Left lung (tissue), 10 donors: ENCODE results near the gene LDLRAD3. TPM values are rescaled to one million over a fixed set of nuclear protein-coding genes. Genes with fewer than 3 reads are reported as not detected.
"Not testable (repeated sequence)": the region's sequence is repeated elsewhere in the genome, so short reads cannot be mapped to it uniquely, and the experiment has no call there.

ENCODE experiments used
- ATAC-seq: fragments of 200-7000 bp; cut with Tn5 transposase; one replicate; pipeline ENCODE4 v1.9.1; 2020; ENCODE audit warnings: moderate library complexity
- DNase-seq, 4 donors: peaks; one replicate each; pipeline ENCODE4 v3.0.0-alpha.2; 2013 to 2020
- H3K27ac ChIP-seq, 2 donors: fragments of 200-600 bp; sonication (generic) in 1 of 2; one replicate each; pipeline versions ENCODE4 v1.5.0 to v1.8.0; 2020 to 2021
- H3K27me3 ChIP-seq, 2 donors: fragments of 200-600 bp; sonication (generic) in 1 of 2; one replicate each; pipeline versions ENCODE4 v1.5.0 to v1.8.0; 2020 to 2021
- H3K36me3 ChIP-seq, 2 donors: fragments of 200-600 bp; sonication (generic) in 1 of 2; one replicate each; pipeline versions ENCODE4 v1.5.0 to v1.8.0; 2020 to 2021
- H3K4me1 ChIP-seq, 2 donors: fragments of 200-600 bp; one replicate each; pipeline ENCODE4 v1.8.0; 2021
- H3K4me3 ChIP-seq, 2 donors: fragments of 200-600 bp; sonication (generic) in 1 of 2; one replicate each; pipeline versions ENCODE4 v1.5.0 to v1.8.0; 2020 to 2021; ENCODE audit warnings: mild to moderate bottlenecking in 1 of 2
- H3K9me3 ChIP-seq, 2 donors: fragments of 200-600 bp; sonication (generic) in 1 of 2; one replicate each; pipeline versions ENCODE4 v1.5.0 to v1.8.0; 2020 to 2021
- intact Hi-C, 2 donors: fragments of 100-400 bp; cut with DNase I; formaldehyde crosslinking; loops; one replicate each; pipeline versions ENCODE4 v1.11.2 to v1.14.2; 2022
- polyA plus RNA-seq, 6 donors: library from polyadenylated mRNA; unstranded; fragments of 120-200 nt; gene quantifications; one replicate each; pipeline ENCODE4 v1.2.1, GENCODE V29; 2013; ENCODE audit not compliant: insufficient read length in 6 of 6
- total RNA-seq, 2 donors: library from RNA; stranded (reverse); fragmentation: NEBNext Ultra II Directional; extraction: Animal tissue kit (Norgen Biotek cat#: 25700); gene quantifications; one replicate each; pipeline ENCODE4 v1.2.1, GENCODE V29; 2021
- TF ChIP-seq, protein P1 (sequence below), 2 donors: fragments of 200-600 bp; sonication (generic) in 1 of 2; IDR thresholded peaks; one replicate each; pipeline versions ENCODE4 v1.5.0 to v1.8.0; 2021; ENCODE audit warnings: antibody characterized with exemption in 2 of 2
- donor health status: DM: no; HTN: yes; CAD: no.
- donor health status: DM: no; HTN: no; CAD: no.

Gene LDLRAD3
- total and polyA plus RNA-seq, 8 donors: 7.1 to 18.2 (median 16.8) TPM

DNA sequence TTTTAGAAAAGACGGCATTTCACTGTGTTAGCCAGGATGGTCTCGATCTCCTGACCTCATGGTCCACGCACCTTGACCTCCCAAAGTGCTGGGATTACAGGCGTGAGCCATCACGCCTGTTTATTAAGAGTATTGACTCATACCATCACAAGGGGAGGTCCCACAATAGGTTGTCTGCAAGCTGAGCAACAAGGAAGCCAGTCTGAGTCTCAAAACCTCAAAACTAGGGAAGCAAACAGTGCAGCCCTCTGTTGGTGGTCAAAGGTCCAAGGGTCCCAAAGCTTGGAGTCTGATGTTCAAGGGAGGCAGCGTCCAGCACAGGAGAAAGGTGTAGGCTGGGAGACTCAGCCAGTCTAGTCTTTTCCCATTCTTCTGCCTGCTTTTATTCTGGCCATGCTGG, 32.8 kb upstream of the LDLRAD3 start:
- no peaks in the 10 kb centered on the region for H3K9me3 ChIP-seq
- DNase-seq: no peak
- no peak overlapping the region for H3K27ac ChIP-seq
- no peak overlapping the region for H3K4me3 ChIP-seq
- TF ChIP-seq, protein P1, sequence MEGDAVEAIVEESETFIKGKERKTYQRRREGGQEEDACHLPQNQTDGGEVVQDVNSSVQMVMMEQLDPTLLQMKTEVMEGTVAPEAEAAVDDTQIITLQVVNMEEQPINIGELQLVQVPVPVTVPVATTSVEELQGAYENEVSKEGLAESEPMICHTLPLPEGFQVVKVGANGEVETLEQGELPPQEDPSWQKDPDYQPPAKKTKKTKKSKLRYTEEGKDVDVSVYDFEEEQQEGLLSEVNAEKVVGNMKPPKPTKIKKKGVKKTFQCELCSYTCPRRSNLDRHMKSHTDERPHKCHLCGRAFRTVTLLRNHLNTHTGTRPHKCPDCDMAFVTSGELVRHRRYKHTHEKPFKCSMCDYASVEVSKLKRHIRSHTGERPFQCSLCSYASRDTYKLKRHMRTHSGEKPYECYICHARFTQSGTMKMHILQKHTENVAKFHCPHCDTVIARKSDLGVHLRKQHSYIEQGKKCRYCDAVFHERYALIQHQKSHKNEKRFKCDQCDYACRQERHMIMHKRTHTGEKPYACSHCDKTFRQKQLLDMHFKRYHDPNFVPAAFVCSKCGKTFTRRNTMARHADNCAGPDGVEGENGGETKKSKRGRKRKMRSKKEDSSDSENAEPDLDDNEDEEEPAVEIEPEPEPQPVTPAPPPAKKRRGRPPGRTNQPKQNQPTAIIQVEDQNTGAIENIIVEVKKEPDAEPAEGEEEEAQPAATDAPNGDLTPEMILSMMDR (IDR thresholded peaks at IDR 0.05): no peak
- ATAC-seq: no peak
- peaks cover 0 to 17% of the 10 kb centered on the region in 2 donors for H3K4me1 ChIP-seq
- no peaks in the 10 kb centered on the region for H3K27me3 ChIP-seq
- H3K36me3 ChIP-seq: no peaks in the 10 kb centered on the region
- intact Hi-C loops: no loop called here

DNA sequence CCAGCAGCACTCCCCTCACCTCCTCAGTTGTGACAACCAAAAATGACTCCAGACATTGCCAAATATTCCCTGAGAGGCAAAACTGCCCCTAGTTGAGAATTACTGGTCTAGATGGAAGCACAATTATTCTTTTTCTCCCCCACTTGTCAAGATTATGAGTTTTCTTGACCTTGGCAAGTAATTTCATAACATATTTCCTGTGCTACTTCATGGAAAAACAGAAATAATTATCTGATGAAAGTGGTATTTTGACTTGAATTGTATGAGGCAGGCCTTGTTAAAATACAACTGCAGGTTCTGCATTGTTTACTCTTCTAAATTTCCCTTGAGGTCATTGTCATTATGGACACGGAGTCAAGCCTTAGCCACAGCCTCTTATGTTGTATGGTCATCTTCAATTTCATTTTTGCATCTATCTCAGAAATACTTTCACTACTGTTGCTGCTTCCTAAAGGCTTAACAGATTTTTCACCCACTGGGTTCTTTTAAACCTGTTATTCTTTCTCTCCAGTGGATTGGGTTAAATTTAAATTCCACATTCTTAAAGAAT, 32.2 kb upstream of the LDLRAD3 start:
- Histone ChIP-seq H3K9me3 (no peaks in the 10 kb centered on the region), H3K36me3 (no peaks in the 10 kb centered on the region), H3K27ac (no peak overlapping the region), H3K4me1 (peaks cover 0 to 13% of the 10 kb centered on the region in 2 donors), H3K27me3 (no peaks in the 10 kb centered on the region), H3K4me3 (no peak overlapping the region)
- DNase-seq (no peak), ATAC-seq (no peak)
- intact Hi-C loops: no loop called here
- TF ChIP-seq, protein P1 (IDR thresholded peaks at IDR 0.05): no peak

DNA sequence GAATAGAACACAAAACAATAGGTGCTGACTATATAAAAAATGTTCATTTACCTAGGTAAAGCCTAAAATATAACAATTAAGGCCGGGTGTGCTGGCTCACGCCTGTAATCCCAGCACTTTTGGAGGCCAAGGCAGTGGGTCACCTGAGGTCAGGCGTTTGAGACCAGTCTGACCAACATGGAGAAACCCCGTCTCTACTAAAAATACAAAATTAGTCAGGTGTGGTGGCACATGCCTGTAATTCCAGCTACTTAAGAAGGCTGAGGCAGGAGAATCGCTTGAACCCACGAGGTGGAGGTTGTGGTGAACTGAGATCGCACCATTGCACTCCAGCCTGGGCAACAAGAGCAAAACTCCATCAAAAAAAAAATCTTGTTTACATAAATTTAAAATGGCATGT, 31.4 kb upstream of the LDLRAD3 start:
- ATAC-seq, intact Hi-C loops, DNase-seq, H3K27ac ChIP-seq, H3K36me3 ChIP-seq, H3K4me3 ChIP-seq, H3K27me3 ChIP-seq, H3K9me3 ChIP-seq: not testable (repeated sequence)
- H3K4me1 ChIP-seq: peaks cover 0 to 12% of the 10 kb centered on the region in 2 donors

DNA sequence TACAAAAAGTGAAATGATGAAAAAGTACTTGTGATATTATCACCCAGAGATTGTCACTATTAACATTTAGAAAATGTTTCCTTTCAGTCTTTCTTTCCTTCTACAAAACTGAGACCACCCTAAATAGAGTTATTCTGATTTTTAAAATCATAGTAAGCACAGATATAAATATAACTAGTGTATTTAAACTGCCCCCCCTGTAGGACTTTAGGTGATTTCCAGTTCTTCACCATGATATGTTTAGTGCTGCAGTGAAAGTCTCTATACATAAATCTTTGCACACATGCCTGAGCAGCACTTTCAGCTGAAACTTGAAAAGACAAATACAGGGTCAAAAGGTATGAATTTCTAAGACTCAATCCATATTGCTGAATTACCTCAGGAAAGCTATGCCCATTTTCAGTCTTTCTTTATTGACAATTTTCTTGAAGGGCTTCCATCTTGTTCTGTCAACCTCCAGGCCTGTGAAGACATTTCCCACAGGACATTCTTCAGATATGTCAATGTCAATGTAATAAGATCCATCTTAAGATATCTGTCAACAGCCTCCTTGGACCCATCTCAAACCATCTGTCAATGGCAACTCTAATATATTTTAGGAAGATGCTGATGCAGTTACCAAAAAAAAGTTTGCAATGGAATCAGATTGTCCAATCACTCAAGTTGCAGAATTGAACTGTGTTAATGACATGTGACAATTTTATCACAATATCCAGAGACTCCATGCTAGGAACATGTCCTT, 30.8 kb upstream of the LDLRAD3 start:
- H3K4me1 ChIP-seq: peaks cover 0 to 6% of the 10 kb centered on the region in 2 donors
- no peak for DNase-seq
- no peaks in the 10 kb centered on the region for H3K27me3 ChIP-seq
- no peak overlapping the region for H3K4me3 ChIP-seq
- no peaks in the 10 kb centered on the region for H3K9me3 ChIP-seq
- H3K36me3 ChIP-seq: no peaks in the 10 kb centered on the region
- intact Hi-C loops: no loop called here
- TF ChIP-seq, protein P1 (IDR thresholded peaks at IDR 0.05): no peak
- ATAC-seq: no peak
- no peak overlapping the region for H3K27ac ChIP-seq

DNA sequence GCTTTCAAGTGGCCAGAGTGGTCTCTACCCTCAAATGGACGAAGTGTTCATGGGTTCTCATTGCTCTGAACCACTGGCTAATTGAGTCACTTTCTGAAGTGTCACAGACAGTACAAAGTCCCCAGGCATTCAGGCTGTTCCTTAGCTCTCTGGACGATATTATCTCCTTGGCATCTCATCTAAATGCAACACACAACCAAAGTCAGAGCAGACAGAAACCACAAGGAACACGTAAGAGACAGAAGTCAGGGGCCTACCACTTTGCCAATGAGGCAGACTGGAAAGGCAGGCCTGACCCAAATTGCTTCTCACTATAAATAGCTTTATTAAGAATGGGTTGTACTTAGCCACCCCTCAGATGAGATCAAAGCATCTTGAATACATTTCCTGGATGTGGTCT, 29.0 kb upstream of the LDLRAD3 start:
- Histone ChIP-seq H3K36me3 (no peaks in the 10 kb centered on the region), H3K4me3 (no peak overlapping the region), H3K4me1 (peaks cover 0 to 3% of the 10 kb centered on the region in 2 donors), H3K9me3 (no peaks in the 10 kb centered on the region), H3K27ac (no peak overlapping the region), H3K27me3 (no peaks in the 10 kb centered on the region)
- DNase-seq: no peak
- TF ChIP-seq, protein P1 (IDR thresholded peaks at IDR 0.05): no peak
- intact Hi-C loops: no loop called here
- no peak for ATAC-seq
